K562 (cell line): ENCODE data around the gene SLC35D2. TPM values are rescaled to one million over a fixed set of nuclear protein-coding genes. Genes with fewer than 3 reads are reported as not detected.

Source experiments
- CBX3 ChIP-seq, 2 experiments: IDR thresholded peaks; 1 replicate in 1 of 2; 2 replicates in 1 of 2; pipeline ENCODE4 v1.6.1; 2012; ENCODE audit warnings: inconsistent platforms in 2 of 2, low read length in 2 of 2, borderline replicate concordance in 1 of 2, control low read depth in 1 of 2
- FUS ChIP-seq: fragments of 200-400 bp; formaldehyde crosslinking; optimal IDR thresholded peaks from 2 replicates; pipeline ENCODE3; 2017; ENCODE audit warnings: low read depth, low read length
- GATAD2B ChIP-seq: fragments of 450-650 bp; IDR thresholded peaks from 2 replicates; pipeline ENCODE4 v1.6.1; 2017; ENCODE audit warnings: mild to moderate bottlenecking, borderline replicate concordance
- KAT7 ChIP-seq: sonication (generic); formaldehyde crosslinking; IDR thresholded peaks from 2 replicates; pipeline ENCODE4 v1.8.0; 2022; ENCODE audit warnings: missing genetic modification reagents, mild to moderate bottlenecking, borderline replicate concordance
- PML ChIP-seq: IDR thresholded peaks from 2 replicates; pipeline ENCODE4 v1.6.1; 2012; ENCODE audit warnings: low read length, inconsistent platforms
- TBP ChIP-seq: optimal IDR thresholded peaks from 2 replicates; pipeline ENCODE3; 2011; ENCODE audit warnings: low read depth, low read length, improper control_type of control experiment
- ZBTB17 ChIP-seq: fragments of 450-650 bp; formaldehyde crosslinking; IDR thresholded peaks from 2 replicates; pipeline ENCODE4 v1.4.0; 2020; ENCODE audit warnings: mild to moderate bottlenecking
- ZC3H8 ChIP-seq: fragments of 450-650 bp; IDR thresholded peaks from 2 replicates; pipeline ENCODE4 v1.6.1; 2017
- ZFP1 ChIP-seq: fragments of 450-650 bp; formaldehyde crosslinking; IDR thresholded peaks from 2 replicates; pipeline ENCODE4 v1.4.0; 2020; ENCODE audit warnings: mild to moderate bottlenecking, mixed read lengths
- ZNF146 ChIP-seq: IDR thresholded peaks from one replicate; pipeline ENCODE4 v1.6.1; 2018; ENCODE audit warnings: missing compliant biosample characterization; ENCODE audit not compliant: unreplicated experiment
- ZNF197 ChIP-seq: fragments of 200-800 bp; sonication (Bioruptor generic); IDR thresholded peaks from 2 replicates; pipeline ENCODE4 v1.6.1; 2016; ENCODE audit warnings: low read depth, missing genetic modification characterization, missing compliant biosample characterization
- polyA plus RNA-seq, 8 experiments: library from polyadenylated mRNA; depleted of rRNA in 4 of 8; stranded (reverse) in 5 of 8; unstranded in 3 of 8; fragments of >200 nt; fragmentation: Nextera tagmentation in 2 of 8; fragmentation: Illumina TruSeq in 1 of 8; extraction: Ambion mirVana in 2 of 8; extraction: Trizol in 1 of 8; gene quantifications; 2 replicates each; pipeline versions ENCODE4 v1.2.1 to v1.2.3, GENCODE V29; 2011 to 2014; ENCODE audit warnings: inconsistent platforms in 1 of 8, missing spikeins in 1 of 8
- total RNA-seq, 7 experiments: library from RNA; depleted of rRNA in 6 of 7; stranded (reverse); fragments of >200 nt in 6 of 7; fragmentation: Illumina TruSeq in 2 of 7; extraction: Trizol in 2 of 7; gene quantifications; 2 replicates each; pipeline versions ENCODE4 v1.2.1 to v1.2.3, GENCODE V29; 2011 to 2021; ENCODE audit warnings: low replicate concordance in 1 of 7
- TF ChIP-seq, protein P1 (sequence below): fragments of 250-450 bp; sonication (Bioruptor Pico); IDR thresholded peaks from 2 replicates; pipeline ENCODE4 v1.8.0; 2022; ENCODE audit warnings: moderate library complexity, mild to moderate bottlenecking, inconsistent platforms
- TF ChIP-seq, protein P2 (sequence below): fragments of 250-450 bp; sonication (Bioruptor Pico); IDR thresholded peaks from 2 replicates; pipeline ENCODE4 v1.9.0; 2021; ENCODE audit warnings: mild to moderate bottlenecking, inconsistent platforms
- TF ChIP-seq, protein P3 (sequence below): fragments of 250-450 bp; sonication (Bioruptor Pico); IDR thresholded peaks from 2 replicates; pipeline ENCODE4 v1.4.0; 2020; ENCODE audit warnings: borderline replicate concordance
- TF ChIP-seq, protein P4 (sequence below): fragments of 450-650 bp; formaldehyde crosslinking; IDR thresholded peaks from 2 replicates; pipeline ENCODE4 v1.4.0; 2020; ENCODE audit warnings: mild to moderate bottlenecking, moderate library complexity
- TF ChIP-seq, protein P5 (sequence below), 2 experiments: IDR thresholded peaks in 1 of 2; conservative IDR thresholded peaks in 1 of 2; 2 replicates each; pipeline ENCODE4 v1.6.1; 2016; ENCODE audit warnings: low read depth in 2 of 2, mild to moderate bottlenecking in 1 of 2, missing compliant biosample characterization in 1 of 2, missing genetic modification characterization in 1 of 2, moderate library complexity in 1 of 2

Gene SLC35D2
- total and polyA plus RNA-seq, 9 of the 15 experiments (the other 6 are each of a cell fraction or from before 2014, with no cell fraction given) = 2.9 to 14.9 (median 11.7) TPM

DNA sequence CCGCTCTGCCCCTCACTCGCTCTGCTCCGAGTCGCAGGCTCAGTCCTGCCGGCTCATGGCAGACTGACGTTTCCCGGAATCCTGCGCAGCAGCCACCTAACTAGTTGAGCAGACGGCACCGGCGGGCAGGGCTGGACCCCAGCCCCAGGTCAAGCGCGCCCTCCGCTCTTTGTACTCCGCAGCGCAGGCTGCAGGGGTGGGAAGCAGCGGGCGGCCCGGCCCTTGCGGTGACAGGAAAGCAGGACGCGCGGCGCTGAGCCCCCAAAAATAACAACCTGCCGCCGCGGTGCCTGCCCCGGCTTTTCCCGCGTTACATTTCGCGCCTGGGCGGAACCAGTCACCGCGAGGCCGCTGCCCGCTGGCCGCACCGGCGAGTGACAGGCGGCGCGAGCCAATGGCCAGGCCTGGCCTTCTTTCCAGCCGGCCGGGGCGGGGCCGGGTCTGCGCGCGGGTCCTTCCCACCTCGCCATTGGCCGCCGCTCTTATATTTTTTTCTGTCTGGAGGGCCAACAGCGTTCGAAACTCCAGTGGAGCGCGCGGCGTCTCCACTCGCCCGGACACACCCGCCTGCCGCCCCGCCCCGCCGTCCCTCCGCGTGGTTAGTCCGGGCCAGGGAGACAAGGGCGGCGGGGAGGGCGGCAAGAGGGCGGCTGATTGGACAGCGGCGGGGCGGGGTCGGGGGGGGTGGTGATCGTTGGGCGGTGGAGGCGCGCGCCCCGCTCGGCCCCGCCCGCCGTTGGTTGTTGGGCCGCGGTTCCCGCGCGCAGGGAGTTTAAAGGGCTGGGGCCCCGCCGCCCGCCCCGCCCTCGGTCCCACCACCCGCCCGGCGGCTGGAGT, 34.8 kb upstream of the SLC35D2 start, which contains the start of gene ZNF367 (continued):
- TF ChIP-seq, protein P1, sequence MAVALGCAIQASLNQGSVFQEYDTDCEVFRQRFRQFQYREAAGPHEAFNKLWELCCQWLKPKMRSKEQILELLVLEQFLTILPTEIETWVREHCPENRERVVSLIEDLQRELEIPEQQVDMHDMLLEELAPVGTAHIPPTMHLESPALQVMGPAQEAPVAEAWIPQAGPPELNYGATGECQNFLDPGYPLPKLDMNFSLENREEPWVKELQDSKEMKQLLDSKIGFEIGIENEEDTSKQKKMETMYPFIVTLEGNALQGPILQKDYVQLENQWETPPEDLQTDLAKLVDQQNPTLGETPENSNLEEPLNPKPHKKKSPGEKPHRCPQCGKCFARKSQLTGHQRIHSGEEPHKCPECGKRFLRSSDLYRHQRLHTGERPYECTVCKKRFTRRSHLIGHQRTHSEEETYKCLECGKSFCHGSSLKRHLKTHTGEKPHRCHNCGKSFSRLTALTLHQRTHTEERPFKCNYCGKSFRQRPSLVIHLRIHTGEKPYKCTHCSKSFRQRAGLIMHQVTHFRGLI (CRISPR knock-in tag) = no peak
- TF ChIP-seq KAT7 (CRISPR knock-in tag) = no peak
- peak; percentile 68 for TF ChIP-seq TBP
- TF ChIP-seq GATAD2B = no peak
- TF ChIP-seq ZNF146 (CRISPR knock-in tag) = no peak
- TF ChIP-seq, protein P2, sequence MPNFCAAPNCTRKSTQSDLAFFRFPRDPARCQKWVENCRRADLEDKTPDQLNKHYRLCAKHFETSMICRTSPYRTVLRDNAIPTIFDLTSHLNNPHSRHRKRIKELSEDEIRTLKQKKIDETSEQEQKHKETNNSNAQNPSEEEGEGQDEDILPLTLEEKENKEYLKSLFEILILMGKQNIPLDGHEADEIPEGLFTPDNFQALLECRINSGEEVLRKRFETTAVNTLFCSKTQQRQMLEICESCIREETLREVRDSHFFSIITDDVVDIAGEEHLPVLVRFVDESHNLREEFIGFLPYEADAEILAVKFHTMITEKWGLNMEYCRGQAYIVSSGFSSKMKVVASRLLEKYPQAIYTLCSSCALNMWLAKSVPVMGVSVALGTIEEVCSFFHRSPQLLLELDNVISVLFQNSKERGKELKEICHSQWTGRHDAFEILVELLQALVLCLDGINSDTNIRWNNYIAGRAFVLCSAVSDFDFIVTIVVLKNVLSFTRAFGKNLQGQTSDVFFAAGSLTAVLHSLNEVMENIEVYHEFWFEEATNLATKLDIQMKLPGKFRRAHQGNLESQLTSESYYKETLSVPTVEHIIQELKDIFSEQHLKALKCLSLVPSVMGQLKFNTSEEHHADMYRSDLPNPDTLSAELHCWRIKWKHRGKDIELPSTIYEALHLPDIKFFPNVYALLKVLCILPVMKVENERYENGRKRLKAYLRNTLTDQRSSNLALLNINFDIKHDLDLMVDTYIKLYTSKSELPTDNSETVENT (CRISPR knock-in tag) = peak; percentile 86
- TF ChIP-seq ZFP1 (CRISPR knock-in tag) = no peak
- no peak for TF ChIP-seq ZNF197
- no peak for TF ChIP-seq ZBTB17 (CRISPR knock-in tag)
- TF ChIP-seq, protein P3, sequence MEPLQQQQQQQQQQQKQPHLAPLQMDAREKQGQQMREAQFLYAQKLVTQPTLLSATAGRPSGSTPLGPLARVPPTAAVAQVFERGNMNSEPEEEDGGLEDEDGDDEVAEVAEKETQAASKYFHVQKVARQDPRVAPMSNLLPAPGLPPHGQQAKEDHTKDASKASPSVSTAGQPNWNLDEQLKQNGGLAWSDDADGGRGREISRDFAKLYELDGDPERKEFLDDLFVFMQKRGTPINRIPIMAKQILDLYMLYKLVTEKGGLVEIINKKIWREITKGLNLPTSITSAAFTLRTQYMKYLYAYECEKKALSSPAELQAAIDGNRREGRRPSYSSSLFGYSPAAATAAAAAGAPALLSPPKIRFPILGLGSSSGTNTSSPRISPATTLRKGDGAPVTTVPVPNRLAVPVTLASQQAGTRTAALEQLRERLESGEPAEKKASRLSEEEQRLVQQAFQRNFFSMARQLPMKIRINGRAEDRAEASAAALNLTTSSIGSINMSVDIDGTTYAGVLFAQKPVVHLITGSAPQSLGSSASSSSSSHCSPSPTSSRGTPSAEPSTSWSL (CRISPR knock-in tag) = no peak
- no peak for TF ChIP-seq FUS
- TF ChIP-seq PML = peak; percentile 54; the same call in 1 of the 2 replicates
- TF ChIP-seq, protein P4, sequence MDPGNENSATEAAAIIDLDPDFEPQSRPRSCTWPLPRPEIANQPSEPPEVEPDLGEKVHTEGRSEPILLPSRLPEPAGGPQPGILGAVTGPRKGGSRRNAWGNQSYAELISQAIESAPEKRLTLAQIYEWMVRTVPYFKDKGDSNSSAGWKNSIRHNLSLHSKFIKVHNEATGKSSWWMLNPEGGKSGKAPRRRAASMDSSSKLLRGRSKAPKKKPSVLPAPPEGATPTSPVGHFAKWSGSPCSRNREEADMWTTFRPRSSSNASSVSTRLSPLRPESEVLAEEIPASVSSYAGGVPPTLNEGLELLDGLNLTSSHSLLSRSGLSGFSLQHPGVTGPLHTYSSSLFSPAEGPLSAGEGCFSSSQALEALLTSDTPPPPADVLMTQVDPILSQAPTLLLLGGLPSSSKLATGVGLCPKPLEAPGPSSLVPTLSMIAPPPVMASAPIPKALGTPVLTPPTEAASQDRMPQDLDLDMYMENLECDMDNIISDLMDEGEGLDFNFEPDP = no peak
- no peak for TF ChIP-seq CBX3 (IDR thresholded peaks at IDR 0.05; ENCODE audit: borderline replicate concordance in 1 of 2, low read length in 2 of 2)
- TF ChIP-seq, protein P5, sequence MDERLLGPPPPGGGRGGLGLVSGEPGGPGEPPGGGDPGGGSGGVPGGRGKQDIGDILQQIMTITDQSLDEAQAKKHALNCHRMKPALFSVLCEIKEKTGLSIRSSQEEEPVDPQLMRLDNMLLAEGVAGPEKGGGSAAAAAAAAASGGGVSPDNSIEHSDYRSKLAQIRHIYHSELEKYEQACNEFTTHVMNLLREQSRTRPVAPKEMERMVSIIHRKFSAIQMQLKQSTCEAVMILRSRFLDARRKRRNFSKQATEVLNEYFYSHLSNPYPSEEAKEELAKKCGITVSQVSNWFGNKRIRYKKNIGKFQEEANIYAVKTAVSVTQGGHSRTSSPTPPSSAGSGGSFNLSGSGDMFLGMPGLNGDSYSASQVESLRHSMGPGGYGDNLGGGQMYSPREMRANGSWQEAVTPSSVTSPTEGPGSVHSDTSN (CRISPR knock-in tag; IDR thresholded peaks at IDR 0.05; ENCODE audit: low read depth) = peak; percentile 87
- TF ChIP-seq, protein P5 (tag; conservative IDR thresholded peaks at IDR 0.05; ENCODE audit: low read depth) = peak; percentile 79
- no peak for TF ChIP-seq ZC3H8
